Measurements from ENCODE around the gene GPN2. TPM values are rescaled to one million over a fixed set of nuclear protein-coding genes. Genes with fewer than 3 reads are reported as not detected.

The GPN2 gene
- total and polyA plus RNA-seq, 9 of the 15 experiments (the other 6 are each of a cell fraction or from before 2014, with no cell fraction given) = 9.9 to 58.8 (median 20.4) TPM

- peak; percentile 11; the same call in 1 of the 2 replicates for TF ChIP-seq ZFP91 (CRISPR knock-in tag; IDR thresholded peaks at IDR 0.05)
- TF ChIP-seq FOXA3 (CRISPR knock-in tag; conservative IDR thresholded peaks at IDR 0.05 in 1 of 2, IDR thresholded peaks at IDR 0.05 in 1 of 2) = peak in 1 of 2 experiments; percentile 38; a peak in 1 of 4 replicates
- TF ChIP-seq NFE2 (IDR thresholded peaks at IDR 0.05; ENCODE audit: low read depth) = no peak
- TF ChIP-seq NFATC3 (IDR thresholded peaks at IDR 0.05) = no peak
- TF ChIP-seq CEBPG (CRISPR knock-in tag; IDR thresholded peaks at IDR 0.05) = peak; percentile 47; the same call in 1 of the 2 replicates
- no peak for TF ChIP-seq CEBPG (tag; conservative IDR thresholded peaks at IDR 0.05 in 1 of 2, IDR thresholded peaks at IDR 0.05 in 1 of 2)
- TF ChIP-seq PML (IDR thresholded peaks at IDR 0.05; ENCODE audit: low read length) = peak; percentile 81; the same call in 1 of the 2 replicates
- no peak for TF ChIP-seq FOXM1 (IDR thresholded peaks at IDR 0.05; ENCODE audit: low read depth)
- peak; percentile 93; the same call in 1 of the 2 replicates for TF ChIP-seq FOXM1 (CRISPR knock-in tag; IDR thresholded peaks at IDR 0.05; ENCODE audit: low read depth)
- TF ChIP-seq, protein P1, sequence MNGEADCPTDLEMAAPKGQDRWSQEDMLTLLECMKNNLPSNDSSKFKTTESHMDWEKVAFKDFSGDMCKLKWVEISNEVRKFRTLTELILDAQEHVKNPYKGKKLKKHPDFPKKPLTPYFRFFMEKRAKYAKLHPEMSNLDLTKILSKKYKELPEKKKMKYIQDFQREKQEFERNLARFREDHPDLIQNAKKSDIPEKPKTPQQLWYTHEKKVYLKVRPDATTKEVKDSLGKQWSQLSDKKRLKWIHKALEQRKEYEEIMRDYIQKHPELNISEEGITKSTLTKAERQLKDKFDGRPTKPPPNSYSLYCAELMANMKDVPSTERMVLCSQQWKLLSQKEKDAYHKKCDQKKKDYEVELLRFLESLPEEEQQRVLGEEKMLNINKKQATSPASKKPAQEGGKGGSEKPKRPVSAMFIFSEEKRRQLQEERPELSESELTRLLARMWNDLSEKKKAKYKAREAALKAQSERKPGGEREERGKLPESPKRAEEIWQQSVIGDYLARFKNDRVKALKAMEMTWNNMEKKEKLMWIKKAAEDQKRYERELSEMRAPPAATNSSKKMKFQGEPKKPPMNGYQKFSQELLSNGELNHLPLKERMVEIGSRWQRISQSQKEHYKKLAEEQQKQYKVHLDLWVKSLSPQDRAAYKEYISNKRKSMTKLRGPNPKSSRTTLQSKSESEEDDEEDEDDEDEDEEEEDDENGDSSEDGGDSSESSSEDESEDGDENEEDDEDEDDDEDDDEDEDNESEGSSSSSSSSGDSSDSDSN (IDR thresholded peaks at IDR 0.05; ENCODE audit: borderline replicate concordance in 1 of 2, low read depth in 2 of 2, low read length in 2 of 2) = no peak
- TF ChIP-seq ZNF316 (IDR thresholded peaks at IDR 0.05) = 0 out of 2 replicates have a peak, but pooled peaks have one; percentile 4
- no peak for TF ChIP-seq RNF219 (CRISPR knock-in tag; IDR thresholded peaks at IDR 0.05)
- TF ChIP-seq NKRF (IDR thresholded peaks at IDR 0.05; ENCODE audit: borderline replicate concordance) = peak; percentile 94
- peak in 1 of 2 experiments; percentile 98; a peak in 2 of 4 replicates for TF ChIP-seq HDAC1 (IDR thresholded peaks at IDR 0.05)
- peak; percentile 98 for TF ChIP-seq POLR2A (conservative IDR thresholded peaks at IDR 0.05)
- no peak; the same call in 1 of the 2 replicates for TF ChIP-seq ZNF232 (CRISPR knock-in tag; IDR thresholded peaks at IDR 0.05)
- TF ChIP-seq, protein P2, sequence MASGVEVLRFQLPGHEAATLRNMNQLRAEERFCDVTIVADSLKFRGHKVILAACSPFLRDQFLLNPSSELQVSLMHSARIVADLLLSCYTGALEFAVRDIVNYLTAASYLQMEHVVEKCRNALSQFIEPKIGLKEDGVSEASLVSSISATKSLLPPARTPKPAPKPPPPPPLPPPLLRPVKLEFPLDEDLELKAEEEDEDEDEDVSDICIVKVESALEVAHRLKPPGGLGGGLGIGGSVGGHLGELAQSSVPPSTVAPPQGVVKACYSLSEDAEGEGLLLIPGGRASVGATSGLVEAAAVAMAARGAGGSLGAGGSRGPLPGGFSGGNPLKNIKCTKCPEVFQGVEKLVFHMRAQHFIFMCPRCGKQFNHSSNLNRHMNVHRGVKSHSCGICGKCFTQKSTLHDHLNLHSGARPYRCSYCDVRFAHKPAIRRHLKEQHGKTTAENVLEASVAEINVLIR (CRISPR knock-in tag; IDR thresholded peaks at IDR 0.05) = peak; percentile 57; the same call in 1 of the 2 replicates
- TF ChIP-seq ZNF184 (CRISPR knock-in tag; IDR thresholded peaks at IDR 0.05) = no peak
Observed at GRCh38 chr1:26921540-26922430, 31.7 kb upstream of the GPN2 start, which contains the start of gene NUDC (continued).

Data from K562 (cell line).